Adrenal gland (tissue), 12 donors: Measurements from ENCODE around the gene GSTT2B. TPM values are rescaled to one million over a fixed set of nuclear protein-coding genes. Genes with fewer than 3 reads are reported as not detected.
"Not testable (repeated sequence)": the region's sequence is repeated elsewhere in the genome, so short reads cannot be mapped to it uniquely, and the experiment has no call there.

Source experiments
- DNase-seq, 7 donors: peaks; one replicate each; pipeline ENCODE4 v3.0.0-alpha.2; 2019 to 2020
- H3K27ac ChIP-seq, 5 donors: fragments of 200-600 bp; sonication (generic) in 4 of 5; 1 replicate in 3 of 5; 2 replicates in 2 of 5; pipeline versions ENCODE4 v1.5.1 to v1.8.0; 2016 to 2020; ENCODE audit warnings: mild to moderate bottlenecking in 1 of 5
- H3K27me3 ChIP-seq: fragments of 200-600 bp; 2 replicates; pipeline ENCODE4 v1.8.0; 2021
- H3K36me3 ChIP-seq, 2 donors: fragments of 200-600 bp; replicated peaks in 1 of 2; 1 replicate in 1 of 2; 2 replicates in 1 of 2; pipeline versions ENCODE4 v1.5.1 to v1.8.0; 2018 to 2022
- H3K4me1 ChIP-seq, 2 donors: fragments of 200-600 bp; replicated peaks in 1 of 2; 1 replicate in 1 of 2; 2 replicates in 1 of 2; pipeline versions ENCODE4 v1.5.1 to v1.8.0; 2018 to 2021
- H3K4me3 ChIP-seq, 4 donors: fragments of 200-600 bp; sonication (generic) in 3 of 4; one replicate each; pipeline ENCODE4 v1.5.1; 2016 to 2018
- H3K9me3 ChIP-seq, 3 donors: fragments of 200-600 bp; sonication (generic) in 1 of 3; replicated peaks in 1 of 3; 1 replicate in 2 of 3; 2 replicates in 1 of 3; pipeline versions ENCODE4 v1.5.1 to v1.8.0; 2016 to 2021
- POLR2A ChIP-seq, 2 donors: fragments of 450-650 bp; IDR thresholded peaks; one replicate each; pipeline ENCODE4 v1.6.1; 2017; ENCODE audit warnings: antibody characterized with exemption in 2 of 2, mild to moderate bottlenecking in 2 of 2, moderate library complexity in 1 of 2
- WGBS, 4 donors: extraction: QIAGEN DNeasy Blood & Tissue Kit in 2 of 4; methylation state at CpG; one replicate each; pipeline versions ENCODE4 v1.1.5 to v1.1.7; 2013 to 2017; 5-methylcytosine and 5-hydroxymethylcytosine counted together
- intact Hi-C, 2 donors: fragments of 100-400 bp; cut with DNase I; formaldehyde crosslinking; loops; one replicate each; pipeline versions ENCODE4 v1.14.1 to v1.15.0; 2022 to 2023
- polyA plus RNA-seq, 3 donors: library from polyadenylated mRNA; stranded (reverse); fragments of 200-250 nt in 2 of 3; fragments of 350-450 nt in 1 of 3; fragmentation: Illumina TruSeq in 1 of 3; extraction: RNeasy Lipid Tissue Mini Kit (QIAGEN cat#74804) in 1 of 3; gene quantifications; one replicate each; pipeline ENCODE4 v1.2.3, GENCODE V29; 2013 to 2014
- total RNA-seq, 9 donors: library from RNA; depleted of rRNA in 4 of 9; stranded (reverse); fragments of >200 nt in 4 of 9; fragments of 120-200 nt in 1 of 9; fragmentation: NEBNext Ultra II Directional in 1 of 9; extraction: Animal tissue kit (Norgen Biotek cat#: 25700) in 1 of 9; gene quantifications; one replicate each; pipeline versions ENCODE4 v1.1.0 to v1.2.4, GENCODE V29; 2013 to 2023
- TF ChIP-seq, protein P1 (sequence below), 6 experiments: fragments of 450-650 bp in 4 of 6; fragments of 200-600 bp in 2 of 6; sonication (generic) in 1 of 6; IDR thresholded peaks; 1 replicate in 5 of 6; 2 replicates in 1 of 6; pipeline versions ENCODE4 v1.5.1 to v1.8.0; 2016 to 2021; ENCODE audit warnings: antibody characterized with exemption in 6 of 6, mild to moderate bottlenecking in 2 of 6, moderate library complexity in 1 of 6
- donor health status: healthy with polysubstance abuse.
- donor health status: Bipolar disorder and iron deficiency.
- donor health status: DM: yes; HTN: yes; CAD: no.
- donor health status: DM: no; HTN: no; CAD: no.
- donor health status: DM: no; HTN: no; CAD: no.
- donor health status: DM: yes; HTN: yes; CAD: no.

The GSTT2B gene
- total and polyA plus RNA-seq, 12 donors: 3.6 to 169 (median 49.0) TPM

GRCh38 chr22:23986089-23986488 is 25.1 kb upstream of the GSTT2B start:
- H3K9me3 ChIP-seq, H3K27ac ChIP-seq, H3K4me3 ChIP-seq, intact Hi-C loops, H3K4me1 ChIP-seq, DNase-seq, H3K36me3 ChIP-seq, H3K27me3 ChIP-seq: not testable (repeated sequence)
- WGBS, 4 donors: 82% methylated on average over 8 of the region's 8 CpGs; no CpG with 5 or more reads in 3 of the 4 donors

- peak in 4 of 7 donors; percentile 18 to 51 (median 43) for DNase-seq
- H3K27me3 ChIP-seq: no peaks in the 10 kb centered on the region
- H3K4me3 ChIP-seq: no peak overlapping the region
- H3K36me3 ChIP-seq: no peaks in the 10 kb centered on the region
- H3K27ac ChIP-seq: no peak overlapping the region
- no peak for TF ChIP-seq POLR2A (IDR thresholded peaks at IDR 0.05)
- TF ChIP-seq, protein P1, sequence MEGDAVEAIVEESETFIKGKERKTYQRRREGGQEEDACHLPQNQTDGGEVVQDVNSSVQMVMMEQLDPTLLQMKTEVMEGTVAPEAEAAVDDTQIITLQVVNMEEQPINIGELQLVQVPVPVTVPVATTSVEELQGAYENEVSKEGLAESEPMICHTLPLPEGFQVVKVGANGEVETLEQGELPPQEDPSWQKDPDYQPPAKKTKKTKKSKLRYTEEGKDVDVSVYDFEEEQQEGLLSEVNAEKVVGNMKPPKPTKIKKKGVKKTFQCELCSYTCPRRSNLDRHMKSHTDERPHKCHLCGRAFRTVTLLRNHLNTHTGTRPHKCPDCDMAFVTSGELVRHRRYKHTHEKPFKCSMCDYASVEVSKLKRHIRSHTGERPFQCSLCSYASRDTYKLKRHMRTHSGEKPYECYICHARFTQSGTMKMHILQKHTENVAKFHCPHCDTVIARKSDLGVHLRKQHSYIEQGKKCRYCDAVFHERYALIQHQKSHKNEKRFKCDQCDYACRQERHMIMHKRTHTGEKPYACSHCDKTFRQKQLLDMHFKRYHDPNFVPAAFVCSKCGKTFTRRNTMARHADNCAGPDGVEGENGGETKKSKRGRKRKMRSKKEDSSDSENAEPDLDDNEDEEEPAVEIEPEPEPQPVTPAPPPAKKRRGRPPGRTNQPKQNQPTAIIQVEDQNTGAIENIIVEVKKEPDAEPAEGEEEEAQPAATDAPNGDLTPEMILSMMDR (IDR thresholded peaks at IDR 0.05): peak in 3 of 6 experiments; percentile 25 to 73 (median 28)
- intact Hi-C loops: no loop called here
- WGBS, 4 donors: 45% methylated on average over 6 of the region's 6 CpGs; no CpG with 5 or more reads in 3 of the 4 donors
- no peaks in the 10 kb centered on the region for H3K9me3 ChIP-seq
- no peaks in the 10 kb centered on the region for H3K4me1 ChIP-seq
Measured at GRCh38 chr22:23984430-23984829, 23.4 kb upstream of the GSTT2B start.

DNA sequence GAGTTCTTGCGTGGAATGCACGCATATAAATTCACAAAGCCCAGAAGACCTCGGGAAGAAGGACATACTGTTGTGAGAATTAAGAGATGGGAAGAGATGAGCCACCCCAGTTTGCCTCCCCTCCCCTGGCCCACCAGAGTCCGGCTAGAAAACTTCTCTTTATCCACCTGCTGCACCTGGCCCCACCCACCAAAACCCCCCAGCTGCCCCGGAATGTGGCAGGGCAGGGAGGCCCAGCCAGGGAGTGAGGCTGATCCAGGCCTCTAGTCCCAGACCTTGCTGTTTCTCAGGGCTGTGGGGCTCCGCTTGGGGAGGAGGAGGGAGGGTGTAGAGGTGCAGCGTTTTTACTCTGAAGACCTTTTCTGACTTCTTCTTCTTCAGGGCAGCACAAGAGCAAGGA is 19.6 kb upstream of the GSTT2B start:
- H3K27me3 ChIP-seq, DNase-seq, H3K4me3 ChIP-seq, H3K36me3 ChIP-seq, H3K27ac ChIP-seq, intact Hi-C loops, H3K4me1 ChIP-seq, H3K9me3 ChIP-seq: not testable (repeated sequence)
- WGBS, 4 donors: 22 to 52% methylated on average over 3 to 5 of the region's 7 CpGs; no CpG with 5 or more reads in 2 of the 4 donors

DNA sequence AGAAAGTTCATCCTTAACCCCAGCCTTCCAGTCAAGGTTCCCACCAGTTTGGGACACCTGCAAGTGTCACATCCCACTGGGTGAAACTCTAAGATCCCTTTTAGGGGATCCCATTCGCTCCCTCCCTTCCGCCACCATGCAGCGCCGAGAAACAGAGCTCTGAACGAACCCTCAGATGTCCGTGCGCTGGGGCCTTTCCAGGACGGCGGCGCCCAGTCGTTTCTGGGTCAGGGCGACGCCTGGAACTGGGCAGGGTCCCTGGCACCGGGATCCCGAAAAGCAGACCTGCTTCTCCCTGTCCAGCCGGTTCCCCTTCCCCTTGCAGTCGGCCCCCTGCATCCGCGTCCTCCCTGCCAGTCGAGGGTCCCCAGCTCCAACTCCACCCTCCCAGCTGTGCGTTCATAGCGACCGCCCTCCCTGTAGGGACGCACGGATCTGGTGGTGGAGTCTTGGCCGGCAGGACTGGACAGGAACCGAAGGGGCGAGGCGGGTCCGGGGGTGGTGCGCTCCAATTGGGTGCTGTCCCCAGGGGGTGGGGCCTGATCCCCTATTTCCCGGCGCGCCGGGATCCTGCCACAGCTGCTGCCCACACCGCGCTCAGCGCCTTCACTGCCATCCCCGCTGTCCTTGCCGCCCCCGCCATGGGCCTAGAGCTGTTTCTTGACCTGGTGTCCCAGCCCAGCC is 18.7 kb upstream of the GSTT2B start, which contains the start of gene GSTT2:
Gene GSTT2, plus strand, starts transcription at position 578 of the 684 bp plus-strand sequence.
- H3K36me3 ChIP-seq, H3K4me3 ChIP-seq, intact Hi-C loops, H3K27ac ChIP-seq, H3K9me3 ChIP-seq, H3K27me3 ChIP-seq, DNase-seq, H3K4me1 ChIP-seq: not testable (repeated sequence)
- WGBS, 4 donors: no CpG with 5 or more reads among the region's 41 CpGs

GRCh38 chr22:23977304-23977703 is 16.3 kb upstream of the GSTT2B start:
- H3K9me3 ChIP-seq, H3K27me3 ChIP-seq, intact Hi-C loops, H3K36me3 ChIP-seq, H3K4me1 ChIP-seq, DNase-seq, H3K27ac ChIP-seq, H3K4me3 ChIP-seq: not testable (repeated sequence)
- 81 to 89% methylated on average over 3 to 7 of the region's 12 CpGs; no CpG with 5 or more reads in 2 of the 4 donors for WGBS, 4 donors

- H3K4me3 ChIP-seq, H3K27me3 ChIP-seq, H3K4me1 ChIP-seq, H3K9me3 ChIP-seq, H3K27ac ChIP-seq: not testable (repeated sequence)
- 15 to 29% methylated on average over 8 of the region's 27 CpGs; no CpG with 5 or more reads in 2 of the 4 donors for WGBS, 4 donors
- peaks cover 0 to 16% of the 10 kb centered on the region in 2 donors for H3K36me3 ChIP-seq
- intact Hi-C loops: loop anchor here in 1 of 2 donors (5.0 kb wide), 1 partner anchor 48 kb away; no protein-coding TSS in a partner anchor
- DNase-seq: peak in 2 of 7 donors; percentile 19 to 54
Measured at GRCh38 chr22:23974836-23975352, 13.9 kb upstream of the GSTT2B start.

DNA sequence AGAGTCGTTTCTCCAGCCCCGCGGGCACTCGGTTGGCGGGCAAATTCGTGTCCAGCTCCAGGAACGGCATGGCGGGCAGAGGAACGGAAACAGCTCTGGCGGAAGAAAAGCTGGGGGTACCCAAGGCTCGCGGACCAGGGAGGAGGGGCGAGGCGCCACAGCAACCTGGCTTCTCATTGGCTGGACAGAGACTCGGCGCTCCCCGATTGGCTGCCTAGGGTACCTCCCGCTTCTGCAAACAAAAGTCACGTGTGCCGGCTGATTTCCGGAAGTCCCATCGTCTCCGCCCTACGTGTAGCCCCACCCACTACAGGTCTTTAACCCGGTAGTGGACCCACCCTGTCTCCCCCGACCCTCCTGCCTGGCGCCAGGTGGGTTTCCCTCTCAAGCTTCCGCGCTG is 13.3 kb upstream of the GSTT2B start, which contains the start of gene DDT:
Gene DDT, minus strand, starts transcription at position 97 of the 400 bp plus-strand sequence. Its CDS starts 27 bp downstream, at position 70.
- no CpG with 5 or more reads among the region's 29 CpGs for WGBS, 4 donors
- H3K27me3 ChIP-seq, H3K9me3 ChIP-seq, H3K27ac ChIP-seq, H3K4me1 ChIP-seq, H3K4me3 ChIP-seq, DNase-seq: not testable (repeated sequence)
- peaks cover 0 to 16% of the 10 kb centered on the region in 2 donors for H3K36me3 ChIP-seq
- intact Hi-C loops: loop anchor here in 1 of 2 donors (5.0 kb wide), 1 partner anchor 47 kb away; no protein-coding TSS in a partner anchor

DNA sequence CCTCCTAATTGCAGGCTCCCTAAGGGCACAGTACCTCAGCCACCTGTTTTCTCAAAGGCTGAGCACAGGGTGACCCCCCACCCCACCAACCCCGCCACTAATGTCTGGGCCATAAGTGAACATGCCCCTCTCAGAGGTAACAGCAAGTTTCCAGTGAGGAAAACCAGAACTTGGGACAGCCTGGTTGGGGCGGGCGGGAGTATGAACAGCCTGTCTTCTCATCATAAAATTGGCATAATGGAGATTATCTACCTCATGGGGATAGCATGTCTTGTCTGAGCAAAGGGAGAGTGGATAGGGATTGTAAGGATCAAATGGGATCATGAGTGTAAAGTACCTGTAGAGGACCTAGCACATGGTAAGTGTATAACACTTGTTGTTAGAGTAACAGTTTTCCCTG is 10.9 kb upstream of the GSTT2B start:
- not testable (repeated sequence) for H3K4me1 ChIP-seq, H3K4me3 ChIP-seq, H3K9me3 ChIP-seq, DNase-seq, H3K27ac ChIP-seq, H3K27me3 ChIP-seq
- H3K36me3 ChIP-seq: peaks cover 0 to 16% of the 10 kb centered on the region in 2 donors
- 92 to 100% (median 96%) methylated on average over 3 of the region's 3 CpGs for WGBS, 4 donors
- intact Hi-C loops: loop anchor here in 1 of 2 donors (5.0 kb wide), 1 partner anchor 45 kb away; no protein-coding TSS in a partner anchor
